NCI-H2227 treated with DMSO at 0.1 percent for 48 hours (cell line): Measurements from ENCODE around the gene RAB40A.
"Not testable (repeated sequence)": the region's sequence is repeated elsewhere in the genome, so short reads cannot be mapped to it uniquely, and the experiment has no call there.

Source experiments
- DNase-seq: peaks from one replicate; lab custom pipeline; 2025; lab: John Stamatoyannopoulos, UW

The RAB40A gene

GRCh38 chrX:103461156-103461555 is 58.1 kb downstream of the RAB40A start:
- DNase-seq, result no peak

- DNase-seq, result not testable (repeated sequence)
These were observed 59.1 kb downstream of the RAB40A start for GRCh38 chrX:103460001-103460755.

- no peak for DNase-seq
These were observed 65.6 kb downstream of the RAB40A start for GRCh38 chrX:103453655-103454054.
